Activated T-cell treated with anti-CD3 and anti-CD28 coated beads, Interleukin-2, amount 50 U/mL, for 24 hours (primary cell): ENCODE data around the gene MARCKSL1.

ENCODE experiments used
- DNase-seq: peaks from one replicate; pipeline ENCODE4 v3.0.0-alpha.2; 2020
- H3K27ac Mint-ChIP-seq: 2 replicates; pipeline ENCODE4 v1.8.0; 2020; ENCODE audit warnings: mild to moderate bottlenecking, mixed read lengths
- H3K27me3 Mint-ChIP-seq: 2 replicates; pipeline ENCODE4 v1.8.0; 2020; ENCODE audit warnings: mixed read lengths
- H3K36me3 Mint-ChIP-seq: 2 replicates; pipeline ENCODE4 v1.8.0; 2020; ENCODE audit warnings: low read depth, mixed read lengths
- H3K4me1 Mint-ChIP-seq: 2 replicates; pipeline ENCODE4 v1.8.0; 2020; ENCODE audit warnings: low read depth, mixed read lengths
- H3K4me3 Mint-ChIP-seq: 2 replicates; pipeline ENCODE4 v1.8.0; 2020; ENCODE audit warnings: mild to moderate bottlenecking, moderate library complexity, mixed read lengths
- H3K9me3 Mint-ChIP-seq: 2 replicates; pipeline ENCODE4 v1.8.0; 2020; ENCODE audit warnings: mixed read lengths

The MARCKSL1 gene

DNA sequence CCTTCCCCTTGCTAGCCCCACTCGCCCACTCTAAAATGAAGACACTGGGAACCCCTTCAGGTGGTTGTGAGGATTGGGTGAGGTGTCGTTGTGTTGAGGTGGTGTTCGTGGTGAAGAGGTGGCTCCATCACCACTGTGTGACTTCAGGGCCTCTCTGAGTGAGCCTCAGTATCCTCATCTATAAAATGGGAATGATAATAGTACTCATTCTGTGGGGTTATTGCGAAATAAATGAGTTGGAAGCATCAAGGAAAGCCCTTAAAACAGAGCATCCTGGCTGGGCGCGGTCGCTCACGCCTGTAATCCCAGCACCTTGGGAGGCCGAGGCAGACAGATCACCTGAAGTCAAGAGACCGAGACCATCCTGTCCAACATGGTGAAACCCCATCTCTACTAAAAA lies 6.7 kb upstream of the MARCKSL1 start:
- no peak for DNase-seq
- Mint-ChIP-seq H3K36me3 (no peaks in the 10 kb centered on the region), H3K27ac (no peak overlapping the region), H3K4me3 (no peak overlapping the region), H3K27me3 (no peaks in the 10 kb centered on the region), H3K4me1 (peaks cover 42% of the 10 kb centered on the region), H3K9me3 (no peaks in the 10 kb centered on the region)

- H3K36me3 Mint-ChIP-seq = no peaks in the 10 kb centered on the region
- H3K4me3 Mint-ChIP-seq = no peak overlapping the region
- no peak overlapping the region for H3K27ac Mint-ChIP-seq
- H3K27me3 Mint-ChIP-seq = no peaks in the 10 kb centered on the region
- no peaks in the 10 kb centered on the region for H3K9me3 Mint-ChIP-seq
- DNase-seq = no peak
- peaks cover 50% of the 10 kb centered on the region for H3K4me1 Mint-ChIP-seq
Measured at GRCh38 chr1:32341971-32342370, 5.9 kb upstream of the MARCKSL1 start.

GRCh38 chr1:32341186-32341757 lies 5.2 kb upstream of the MARCKSL1 start:
- Mint-ChIP-seq H3K9me3 (no peaks in the 10 kb centered on the region), H3K4me1 (peaks cover 52% of the 10 kb centered on the region), H3K27me3 (no peaks in the 10 kb centered on the region), H3K4me3 (no peak overlapping the region), H3K36me3 (no peaks in the 10 kb centered on the region), H3K27ac (no peak overlapping the region)
- DNase-seq = no peak

- H3K27me3 Mint-ChIP-seq = no peaks in the 10 kb centered on the region
- DNase-seq = peak; percentile 52
- no peaks in the 10 kb centered on the region for H3K9me3 Mint-ChIP-seq
- peaks cover 43% of the 10 kb centered on the region for H3K4me1 Mint-ChIP-seq
- no peak overlapping the region for H3K4me3 Mint-ChIP-seq
- H3K36me3 Mint-ChIP-seq = peaks cover 4% of the 10 kb centered on the region
- peak overlapping the region; percentile 28 for H3K27ac Mint-ChIP-seq
Measured at GRCh38 chr1:32339363-32339978, 3.4 kb upstream of the MARCKSL1 start.

DNA sequence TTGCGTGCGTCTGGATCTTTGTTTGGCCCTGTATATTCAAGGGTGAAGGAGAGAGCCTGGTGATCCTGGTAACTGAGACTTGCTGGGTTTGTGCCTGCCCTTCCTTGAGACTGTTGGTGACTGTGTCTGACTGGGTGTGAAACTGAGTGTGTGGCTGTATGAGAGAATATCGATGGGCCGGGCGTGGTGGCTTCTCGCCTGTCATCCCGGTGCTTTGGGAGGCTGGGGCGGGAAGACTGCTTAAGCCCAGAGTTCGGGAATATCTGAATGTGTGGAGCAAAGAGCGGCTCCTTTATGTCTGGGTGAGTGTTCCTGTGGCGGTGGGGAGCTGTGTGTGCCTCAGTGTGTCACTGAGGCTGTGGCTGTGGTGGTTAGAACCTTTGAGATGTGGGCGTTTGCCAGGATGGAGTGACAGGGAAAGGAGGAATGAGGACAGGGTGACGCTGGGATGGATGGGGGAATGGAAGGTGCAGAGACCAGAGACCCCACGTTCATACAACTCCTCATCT lies 2.7 kb upstream of the MARCKSL1 start:
- H3K4me1 Mint-ChIP-seq = peaks cover 51% of the 10 kb centered on the region

GRCh38 chr1:32337855-32338636 lies 2.0 kb upstream of the MARCKSL1 start:
- Mint-ChIP-seq H3K4me3 (no peak overlapping the region), H3K4me1 (peaks cover 55% of the 10 kb centered on the region), H3K27ac (no peak overlapping the region), H3K27me3 (no peaks in the 10 kb centered on the region), H3K36me3 (peaks cover 18% of the 10 kb centered on the region), H3K9me3 (no peaks in the 10 kb centered on the region)
- DNase-seq = no peak

More for the DNA sequence above, 2.7 kb upstream of the MARCKSL1 start:
- H3K9me3 Mint-ChIP-seq = no peaks in the 10 kb centered on the region
- H3K27ac Mint-ChIP-seq = no peak overlapping the region
- DNase-seq = no peak
- peaks cover 12% of the 10 kb centered on the region for H3K36me3 Mint-ChIP-seq
- no peak overlapping the region for H3K4me3 Mint-ChIP-seq
- H3K27me3 Mint-ChIP-seq = no peaks in the 10 kb centered on the region

GRCh38 chr1:32336963-32337675 lies 1.1 kb upstream of the MARCKSL1 start:
- H3K27ac Mint-ChIP-seq = peak overlapping the region; percentile 34
- no peaks in the 10 kb centered on the region for H3K27me3 Mint-ChIP-seq
- H3K9me3 Mint-ChIP-seq = no peaks in the 10 kb centered on the region
- H3K4me3 Mint-ChIP-seq = peak overlapping the region; percentile 45
- peaks cover 27% of the 10 kb centered on the region for H3K36me3 Mint-ChIP-seq
- H3K4me1 Mint-ChIP-seq = peaks cover 50% of the 10 kb centered on the region
- peak; percentile 65 for DNase-seq

- peaks cover 32% of the 10 kb centered on the region for H3K36me3 Mint-ChIP-seq
- H3K27ac Mint-ChIP-seq = peak overlapping the region; percentile 34
- peak overlapping the region; percentile 45 for H3K4me3 Mint-ChIP-seq
- H3K27me3 Mint-ChIP-seq = no peaks in the 10 kb centered on the region
- no peak for DNase-seq
- H3K9me3 Mint-ChIP-seq = no peaks in the 10 kb centered on the region
- peaks cover 50% of the 10 kb centered on the region for H3K4me1 Mint-ChIP-seq
Measured at GRCh38 chr1:32336591-32336932, 529 bp upstream of the MARCKSL1 start.

DNA sequence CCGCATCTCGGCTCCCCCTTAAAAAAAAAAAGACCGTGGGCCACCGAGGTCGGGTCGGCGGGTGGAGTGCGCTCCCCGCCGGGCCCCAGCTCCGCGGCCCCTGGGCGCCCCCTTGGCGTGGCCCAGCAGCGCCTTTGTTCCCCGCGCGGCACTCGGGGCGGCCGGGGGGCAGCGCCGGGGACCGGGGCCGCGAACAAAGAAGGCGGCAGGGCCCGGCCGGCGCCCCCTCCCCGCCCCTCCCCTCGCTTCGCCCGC lies 571 bp downstream of the MARCKSL1 start:
- H3K9me3 Mint-ChIP-seq = no peaks in the 10 kb centered on the region
- peaks cover 50% of the 10 kb centered on the region for H3K4me1 Mint-ChIP-seq

DNA sequence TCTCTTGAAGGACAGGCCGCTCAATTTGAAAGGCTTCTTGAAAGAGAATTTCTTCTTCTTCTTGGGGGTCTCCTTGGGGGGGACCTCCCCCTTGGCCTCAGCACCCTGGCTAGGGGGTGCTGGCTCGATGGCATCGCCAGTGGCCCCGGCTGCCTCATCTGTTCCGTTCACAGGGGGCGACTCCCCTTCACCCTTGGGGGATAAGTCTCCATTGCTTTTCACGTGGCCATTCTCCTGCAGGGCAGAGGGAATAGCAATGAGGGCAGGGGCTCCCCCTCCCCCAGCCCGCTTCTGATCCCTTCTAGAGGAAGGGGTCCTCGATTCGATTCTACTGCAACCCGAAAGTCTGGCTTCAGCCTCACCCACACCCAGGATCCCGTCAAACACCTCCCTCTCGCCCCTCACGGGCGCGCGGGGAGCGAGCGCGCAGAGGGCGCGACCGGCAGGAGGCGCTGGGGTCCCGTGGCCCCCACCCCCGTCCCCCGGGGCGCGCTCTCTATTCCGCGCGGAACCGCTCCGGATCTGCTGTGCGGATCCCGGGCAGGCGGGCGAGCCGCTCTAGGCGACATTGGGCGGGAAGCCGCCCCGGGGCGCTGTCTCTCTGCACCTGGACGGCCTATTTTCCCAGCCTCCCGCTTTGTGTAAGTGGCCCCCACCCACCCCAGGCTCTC lies 1.0 kb downstream of the MARCKSL1 start:
- Mint-ChIP-seq H3K4me1 (peaks cover 50% of the 10 kb centered on the region), H3K9me3 (no peaks in the 10 kb centered on the region), H3K36me3 (peaks cover 48% of the 10 kb centered on the region), H3K27ac (peak overlapping the region; percentile 89), H3K27me3 (no peaks in the 10 kb centered on the region), H3K4me3 (peak overlapping the region; percentile 83)
- peak; percentile 77 for DNase-seq

More for the DNA sequence above, 571 bp downstream of the MARCKSL1 start:
- no peak for DNase-seq
- peak overlapping the region; percentile 83 for H3K4me3 Mint-ChIP-seq
- no peak overlapping the region for H3K27ac Mint-ChIP-seq
- peaks cover 43% of the 10 kb centered on the region for H3K36me3 Mint-ChIP-seq
- no peaks in the 10 kb centered on the region for H3K27me3 Mint-ChIP-seq

DNA sequence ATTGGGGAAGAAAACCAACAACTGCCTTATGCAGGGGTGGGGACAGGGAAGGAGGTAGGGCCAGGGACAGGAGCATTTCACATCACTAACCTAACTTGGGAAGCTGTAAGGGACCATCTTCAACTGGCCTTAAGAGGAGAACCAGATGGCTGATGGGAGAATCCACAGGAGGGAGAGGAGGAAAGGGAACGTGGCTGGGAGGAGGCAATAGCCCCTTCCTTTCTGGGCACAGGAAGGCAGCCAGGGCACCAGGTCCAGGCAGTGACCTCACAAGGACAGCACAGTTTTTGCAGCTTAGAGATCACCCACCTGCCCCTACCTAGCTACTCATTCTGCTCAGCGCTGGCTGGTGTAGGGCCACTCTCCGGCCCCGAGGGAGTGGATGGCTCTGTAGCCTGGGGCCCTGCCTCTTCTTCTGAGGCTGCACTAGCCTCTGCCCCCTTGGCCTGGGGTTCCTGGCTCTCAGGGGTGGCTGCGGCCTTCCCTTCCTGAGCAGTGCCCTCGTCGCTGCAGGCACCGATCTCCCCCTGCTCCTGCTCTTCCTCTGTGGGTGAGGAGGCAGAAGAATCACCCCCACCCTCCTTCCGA lies 1.7 kb downstream of the MARCKSL1 start:
- Mint-ChIP-seq H3K4me1 (peaks cover 49% of the 10 kb centered on the region), H3K9me3 (no peaks in the 10 kb centered on the region), H3K4me3 (peak overlapping the region; percentile 83), H3K27ac (peak overlapping the region; percentile 89), H3K36me3 (peaks cover 54% of the 10 kb centered on the region), H3K27me3 (no peaks in the 10 kb centered on the region)
- DNase-seq = no peak

GRCh38 chr1:32333251-32333963 lies 2.6 kb downstream of the MARCKSL1 start:
- H3K4me1 Mint-ChIP-seq = peaks cover 39% of the 10 kb centered on the region
- DNase-seq = no peak
- peak overlapping the region; percentile 54 for H3K27ac Mint-ChIP-seq
- no peaks in the 10 kb centered on the region for H3K27me3 Mint-ChIP-seq
- peaks cover 64% of the 10 kb centered on the region for H3K36me3 Mint-ChIP-seq
- no peaks in the 10 kb centered on the region for H3K9me3 Mint-ChIP-seq
- H3K4me3 Mint-ChIP-seq = no peak overlapping the region

DNA sequence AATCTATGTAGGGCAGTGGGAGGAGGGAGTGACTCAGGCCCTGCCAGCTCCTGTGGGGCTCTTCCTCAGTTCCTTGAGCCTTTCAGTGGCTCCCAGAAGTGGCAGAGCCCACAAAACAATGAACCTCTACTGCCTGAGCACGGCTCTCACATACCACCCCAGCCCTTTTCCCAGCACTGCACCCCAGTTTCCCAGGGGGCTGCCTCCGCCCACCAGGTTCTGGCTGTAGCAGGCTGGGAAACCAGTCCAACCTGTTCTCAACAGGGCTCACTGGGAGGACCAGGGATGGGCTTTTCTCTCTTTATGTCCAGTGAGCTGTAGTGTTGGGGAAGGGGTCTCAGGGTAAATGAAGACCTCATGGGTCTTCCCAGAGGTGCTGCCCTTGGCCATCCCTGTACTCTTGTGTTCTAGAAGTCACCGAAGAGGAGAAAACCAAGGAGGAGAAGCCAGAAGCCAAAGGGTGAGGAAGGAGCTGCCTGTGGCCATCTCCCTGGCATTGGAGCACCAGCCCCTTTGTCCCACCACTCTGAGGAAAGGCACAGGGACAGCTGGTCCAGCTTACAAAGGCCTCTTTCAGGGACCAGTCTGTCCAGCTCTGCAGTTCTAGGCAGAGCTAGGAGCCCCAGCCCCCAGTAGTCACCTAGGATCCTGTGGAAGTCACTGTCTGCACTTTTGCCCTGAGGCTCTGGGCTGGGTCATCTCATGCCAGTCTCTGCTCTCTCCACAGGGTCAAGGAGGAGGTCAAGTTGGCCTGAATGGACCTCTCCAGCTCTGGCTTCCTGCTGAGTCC lies 3.5 kb downstream of the MARCKSL1 start:
- Mint-ChIP-seq H3K4me1 (peaks cover 32% of the 10 kb centered on the region), H3K27me3 (no peaks in the 10 kb centered on the region), H3K36me3 (peaks cover 73% of the 10 kb centered on the region), H3K9me3 (no peaks in the 10 kb centered on the region), H3K27ac (peak overlapping the region; percentile 66), H3K4me3 (no peak overlapping the region)
- no peak for DNase-seq
